Smooth muscle cell (in vitro differentiated cells): ENCODE measurements around the gene C6orf136. TPM values are rescaled to one million over a fixed set of nuclear protein-coding genes. Genes with fewer than 3 reads are reported as not detected.

Experiments
- DNase-seq: peaks from one replicate; lab custom pipeline; 2025; ENCODE audit not compliant: unreplicated experiment; lab: John Stamatoyannopoulos, UW
- H2AFZ ChIP-seq: fragments of 200-600 bp; sonication (generic); 2 replicates; pipeline ENCODE4 v1.6.0; 2016; ENCODE audit warnings: antibody characterized with exemption, low read depth, mild to moderate bottlenecking
- H3F3A ChIP-seq: fragments of 200-600 bp; sonication (generic); 2 replicates; pipeline ENCODE4 v1.6.0; 2017; ENCODE audit warnings: antibody characterized with exemption, low read depth
- H3K27ac ChIP-seq: fragments of 200-600 bp; sonication (generic); 2 replicates; pipeline ENCODE4 v1.5.1; 2016; ENCODE audit warnings: low read depth, mild to moderate bottlenecking
- H3K27me3 ChIP-seq: fragments of 200-600 bp; sonication (generic); 2 replicates; pipeline ENCODE4 v1.6.1; 2016; ENCODE audit warnings: low read depth, mild to moderate bottlenecking
- H3K36me3 ChIP-seq: fragments of 200-600 bp; sonication (generic); 2 replicates; pipeline ENCODE4 v1.5.1; 2016; ENCODE audit warnings: low read depth
- H3K4me1 ChIP-seq: fragments of 200-600 bp; sonication (generic); 2 replicates; pipeline ENCODE4 v1.5.1; 2016; ENCODE audit warnings: low read depth
- H3K4me2 ChIP-seq: fragments of 200-600 bp; sonication (generic); 2 replicates; pipeline ENCODE4 v1.6.0; 2016; ENCODE audit warnings: mild to moderate bottlenecking
- H3K4me3 ChIP-seq: fragments of 200-600 bp; sonication (generic); 2 replicates; pipeline ENCODE4 v1.5.1; 2016; ENCODE audit warnings: mild to moderate bottlenecking
- H3K79me2 ChIP-seq: fragments of 200-600 bp; sonication (generic); 2 replicates; pipeline ENCODE4 v1.6.0; 2016; ENCODE audit warnings: low read depth, mild to moderate bottlenecking
- H3K9ac ChIP-seq: fragments of 200-600 bp; sonication (generic); 2 replicates; pipeline ENCODE4 v1.6.0; 2016; ENCODE audit warnings: low read depth
- H3K9me3 ChIP-seq: fragments of 200-600 bp; sonication (generic); replicated peaks from 2 replicates; pipeline ENCODE4 v1.5.1; 2016; ENCODE audit warnings: low read depth
- H4K20me1 ChIP-seq: fragments of 200-600 bp; sonication (generic); 2 replicates; pipeline ENCODE4 v1.6.0; 2016; ENCODE audit warnings: low read depth
- CTCF ChIP-seq: fragments of 200-600 bp; sonication (generic); IDR thresholded peaks from 2 replicates; pipeline ENCODE4 v1.5.1; 2017; ENCODE audit warnings: borderline replicate concordance, mild to moderate bottlenecking, antibody characterized with exemption; ENCODE audit not compliant: insufficient read depth, poor library complexity, severe bottlenecking
- WGBS: methylation state at CpG from one replicate; pipeline ENCODE4 v1.1.7; 2016; ENCODE audit warnings: low lambda C conversion rate; 5-methylcytosine and 5-hydroxymethylcytosine counted together
- polyA plus RNA-seq: library from polyadenylated mRNA; unstranded; fragments of >200 nt; fragmentation: Nextera tagmentation; extraction: Ambion mirVana; gene quantifications from 2 replicates; pipeline ENCODE4 v1.2.1, GENCODE V29; 2016
- total RNA-seq: library from RNA; depleted of rRNA; stranded (reverse); fragments of >200 nt; gene quantifications from 2 replicates; pipeline ENCODE4 v1.2.3, GENCODE V29; 2014

Gene C6orf136
- total and polyA plus RNA-seq, 2 experiments from 2014 or later = 1.8 to 5.3 TPM

GRCh38 chr6:30635834-30636233 is 11.1 kb upstream of the C6orf136 start:
- no peak for TF ChIP-seq CTCF
- Histone ChIP-seq H3K9ac (no peak overlapping the region), H3F3A (no peaks in the 10 kb centered on the region), H3K4me2 (no peak overlapping the region), H4K20me1 (no peaks in the 10 kb centered on the region), H3K4me3 (no peak overlapping the region), H3K79me2 (no peaks in the 10 kb centered on the region), H2AFZ (no peak overlapping the region), H3K36me3 (peaks cover 3% of the 10 kb centered on the region), H3K27ac (no peak overlapping the region), H3K4me1 (no peaks in the 10 kb centered on the region), H3K27me3 (no peaks in the 10 kb centered on the region), H3K9me3 (no peaks in the 10 kb centered on the region)
- WGBS = 100% methylated on average over 3 of the region's 3 CpGs
- DNase-seq = no peak

- Histone ChIP-seq H3K9ac (no peak overlapping the region), H3K27me3 (no peaks in the 10 kb centered on the region), H3F3A (no peaks in the 10 kb centered on the region), H3K36me3 (no peaks in the 10 kb centered on the region), H3K27ac (no peak overlapping the region), H3K4me3 (no peak overlapping the region), H3K4me1 (no peaks in the 10 kb centered on the region), H2AFZ (no peak overlapping the region), H3K9me3 (no peaks in the 10 kb centered on the region), H3K4me2 (no peak overlapping the region), H4K20me1 (no peaks in the 10 kb centered on the region), H3K79me2 (no peaks in the 10 kb centered on the region)
- WGBS = 92% methylated on average over 7 of the region's 10 CpGs
- DNase-seq = no peak
- no peak for TF ChIP-seq CTCF
Observed at GRCh38 chr6:30640481-30640880, 6.5 kb upstream of the C6orf136 start.

GRCh38 chr6:30641048-30641447 is 5.9 kb upstream of the C6orf136 start:
- Histone ChIP-seq H3F3A (no peaks in the 10 kb centered on the region), H3K4me3 (no peak overlapping the region), H3K27me3 (no peaks in the 10 kb centered on the region), H3K4me2 (no peak overlapping the region), H2AFZ (no peak overlapping the region), H3K9ac (no peak overlapping the region), H3K79me2 (no peaks in the 10 kb centered on the region), H3K4me1 (no peaks in the 10 kb centered on the region), H3K27ac (no peak overlapping the region), H4K20me1 (no peaks in the 10 kb centered on the region), H3K36me3 (no peaks in the 10 kb centered on the region), H3K9me3 (no peaks in the 10 kb centered on the region)
- 100% methylated on average over 1 of the region's 1 CpG for WGBS
- DNase-seq = no peak
- TF ChIP-seq CTCF = no peak

GRCh38 chr6:30643656-30644055 is 3.3 kb upstream of the C6orf136 start:
- H3K27me3 ChIP-seq = no peaks in the 10 kb centered on the region
- no peaks in the 10 kb centered on the region for H3F3A ChIP-seq
- no peak for DNase-seq

More at GRCh38 chr6:30643656-30644055, 3.3 kb upstream of the C6orf136 start:
- no peaks in the 10 kb centered on the region for H4K20me1 ChIP-seq
- no peaks in the 10 kb centered on the region for H3K9me3 ChIP-seq
- no peaks in the 10 kb centered on the region for H3K79me2 ChIP-seq
- no peak overlapping the region for H3K9ac ChIP-seq
- no peak for TF ChIP-seq CTCF
- no peak overlapping the region for H3K4me3 ChIP-seq
- peaks cover 7% of the 10 kb centered on the region for H3K4me1 ChIP-seq
- WGBS = 95% methylated on average over 2 of the region's 2 CpGs
- no peak overlapping the region for H3K27ac ChIP-seq
- no peaks in the 10 kb centered on the region for H3K36me3 ChIP-seq
- H2AFZ ChIP-seq = no peak overlapping the region
- H3K4me2 ChIP-seq = no peak overlapping the region
